Aorta (tissue), 5 donors: ENCODE results near the gene RPS10. TPM values are rescaled to one million over a fixed set of nuclear protein-coding genes. Genes with fewer than 3 reads are reported as not detected.
A peak's percentile ranks its signal among the peaks of the same experiment; 100 is the strongest.
"Not testable (repeated sequence)": the region's sequence is repeated elsewhere in the genome, so short reads cannot be mapped to it uniquely, and the experiment has no call there.

Source experiments
- ATAC-seq: fragments of 200-7000 bp; cut with Tn5 transposase; one replicate; pipeline ENCODE4 v1.9.1; 2022; ENCODE audit warnings: moderate library complexity; ENCODE audit not compliant: low FRiP score
- DNase-seq, 2 donors: peaks; one replicate each; pipeline ENCODE4 v3.0.0-alpha.2; 2020
- H3K27ac ChIP-seq, 2 donors: one replicate each; pipeline ENCODE4 v1.5.1; 2013; ENCODE audit warnings: low read length in 2 of 2, mild to moderate bottlenecking in 2 of 2, moderate library complexity in 2 of 2, control low read depth in 1 of 2, inconsistent platforms in 1 of 2, low read depth in 1 of 2
- H3K27me3 ChIP-seq, 2 donors: one replicate each; pipeline ENCODE4 v1.6.1; 2013; ENCODE audit warnings: control low read depth in 1 of 2, low read length in 1 of 2, mild to moderate bottlenecking in 1 of 2, moderate library complexity in 1 of 2; ENCODE audit not compliant: insufficient read depth in 2 of 2, control insufficient read depth in 1 of 2
- H3K36me3 ChIP-seq, 2 donors: one replicate each; pipeline ENCODE4 v1.6.1; 2013; ENCODE audit warnings: control low read depth in 1 of 2, low read length in 1 of 2, mild to moderate bottlenecking in 1 of 2; ENCODE audit not compliant: insufficient read depth in 2 of 2, control insufficient read depth in 1 of 2
- H3K4me1 ChIP-seq, 2 donors: one replicate each; pipeline ENCODE4 v1.6.1; 2013; ENCODE audit warnings: low read length in 2 of 2, control low read depth in 1 of 2, mild to moderate bottlenecking in 1 of 2, moderate library complexity in 1 of 2; ENCODE audit not compliant: insufficient read depth in 2 of 2, control insufficient read depth in 1 of 2
- H3K4me3 ChIP-seq, 2 donors: one replicate each; pipeline ENCODE4 v1.5.1; 2013; ENCODE audit warnings: low read length in 2 of 2, control low read depth in 1 of 2, mild to moderate bottlenecking in 1 of 2
- H3K9me3 ChIP-seq: one replicate; pipeline ENCODE4 v1.6.1; 2013; ENCODE audit warnings: mild to moderate bottlenecking, low read length; ENCODE audit not compliant: control insufficient read depth
- WGBS, 2 donors: extraction: QIAGEN DNeasy Blood & Tissue Kit; methylation state at CpG; one replicate each; pipeline ENCODE4 v1.1.7; 2013; 5-methylcytosine and 5-hydroxymethylcytosine counted together
- intact Hi-C, 2 donors: fragments of 100-400 bp; cut with DNase I; formaldehyde crosslinking; loops; one replicate each; pipeline versions ENCODE4 v1.14.2 to v1.15.0; 2022
- polyA plus RNA-seq, 2 donors: library from polyadenylated mRNA; stranded (reverse); fragments of 200-250 nt; gene quantifications; one replicate each; pipeline ENCODE4 v1.2.3, GENCODE V29; 2013
- total RNA-seq, 2 donors: library from RNA; stranded (reverse); fragmentation: NEBNext Ultra II Directional; extraction: Animal tissue kit (Norgen Biotek cat#: 25700); gene quantifications; one replicate each; pipeline ENCODE4 v1.2.1, GENCODE V29; 2021
- donor health status: healthy with polysubstance abuse.
- donor health status: Bipolar disorder and iron deficiency.
- donor health status: DM: no; HTN: no; CAD: no.
- donor health status: DM: no; HTN: no; CAD: no.
- donor health status: DM: yes; HTN: yes; CAD: no.

The RPS10 gene
- total and polyA plus RNA-seq, 4 donors: 835 to 4,721 (median 1,747) TPM

- no peaks in the 10 kb centered on the region for H3K27me3 ChIP-seq
- 78 to 79% methylated on average over 5 of the region's 5 CpGs for WGBS, 2 donors
- DNase-seq: no peak
- H3K4me3 ChIP-seq: no peak overlapping the region
- no peaks in the 10 kb centered on the region for H3K4me1 ChIP-seq
- H3K9me3 ChIP-seq: no peaks in the 10 kb centered on the region
- H3K27ac ChIP-seq: peak overlapping the region in 1 of 2 donors; percentile 36
- peaks cover 0 to 1% of the 10 kb centered on the region in 2 donors for H3K36me3 ChIP-seq
- intact Hi-C loops: no loop called here
- no peak for ATAC-seq
Measured at GRCh38 chr6:34384321-34385153, 41.3 kb downstream of the RPS10 start.

GRCh38 chr6:34383656-34384320 is 42.1 kb downstream of the RPS10 start:
- DNase-seq (no peak), ATAC-seq (no peak)
- no peak overlapping the region for H3K4me3 ChIP-seq
- 59 to 60% methylated on average over 6 of the region's 6 CpGs for WGBS, 2 donors
- H3K9me3 ChIP-seq: no peaks in the 10 kb centered on the region
- no peaks in the 10 kb centered on the region for H3K27me3 ChIP-seq
- peak overlapping the region; percentile 17 to 36 for H3K27ac ChIP-seq
- H3K36me3 ChIP-seq: peaks cover 0 to 1% of the 10 kb centered on the region in 2 donors
- no peaks in the 10 kb centered on the region for H3K4me1 ChIP-seq
- intact Hi-C loops: no loop called here

DNA sequence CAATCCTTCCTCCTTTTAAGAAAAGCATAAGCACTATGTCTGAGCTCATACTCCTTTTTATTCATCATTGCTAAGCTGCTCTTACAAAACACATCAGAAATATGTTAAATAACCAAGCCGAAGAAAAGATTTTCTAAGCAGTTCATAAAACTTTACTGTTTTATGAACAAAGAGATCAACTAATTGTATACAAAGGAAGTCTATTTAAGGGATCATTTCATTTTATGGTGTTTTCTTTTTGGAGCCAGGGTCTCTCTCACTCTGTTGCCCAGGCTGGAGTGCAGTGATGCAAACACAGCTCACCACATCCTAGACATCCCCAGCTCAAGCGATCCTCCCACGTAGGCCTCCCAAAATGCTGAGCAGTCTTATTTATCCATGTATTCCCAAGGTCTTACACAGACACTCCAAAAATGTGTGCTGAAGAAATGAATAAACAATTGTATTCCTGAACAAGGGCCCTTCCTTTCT is 42.7 kb downstream of the RPS10 start:
- Histone ChIP-seq H3K27ac (peak overlapping the region in 1 of 2 donors; percentile 57), H3K9me3 (no peaks in the 10 kb centered on the region), H3K4me3 (no peak overlapping the region), H3K4me1 (peaks cover 0 to 2% of the 10 kb centered on the region in 2 donors), H3K27me3 (no peaks in the 10 kb centered on the region), H3K36me3 (peaks cover 0 to 1% of the 10 kb centered on the region in 2 donors)
- WGBS, 2 donors: 66 to 69% methylated on average over 3 of the region's 3 CpGs
- intact Hi-C loops: no loop called here
- DNase-seq (no peak), ATAC-seq (no peak)

DNA sequence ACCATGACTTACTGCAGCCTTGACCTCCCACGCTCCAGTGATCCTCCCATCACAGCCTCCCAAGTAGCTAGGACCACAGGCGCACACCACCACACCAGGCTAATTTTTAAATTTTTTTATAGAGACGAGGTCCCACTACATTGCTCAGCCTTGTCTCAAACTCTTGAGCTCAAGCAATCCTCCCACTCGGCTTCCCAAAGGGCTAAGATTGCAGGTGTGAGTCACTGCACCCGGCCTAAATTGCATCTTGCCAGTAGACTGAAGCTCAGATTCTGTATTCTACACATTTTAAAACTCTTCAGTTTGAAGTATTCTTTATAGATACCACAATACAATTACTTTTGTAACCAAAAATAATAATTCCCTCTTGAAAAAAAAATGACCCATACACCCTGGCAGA is 44.8 kb downstream of the RPS10 start:
- Histone ChIP-seq H3K27ac (no peak overlapping the region), H3K4me3 (no peak overlapping the region), H3K4me1 (peaks cover 0 to 4% of the 10 kb centered on the region in 2 donors), H3K36me3 (peaks cover 0 to 1% of the 10 kb centered on the region in 2 donors), H3K9me3 (no peaks in the 10 kb centered on the region), H3K27me3 (no peaks in the 10 kb centered on the region)
- 93 to 94% methylated on average over 5 of the region's 5 CpGs for WGBS, 2 donors
- intact Hi-C loops: no loop called here
- ATAC-seq (no peak), DNase-seq (no peak)

DNA sequence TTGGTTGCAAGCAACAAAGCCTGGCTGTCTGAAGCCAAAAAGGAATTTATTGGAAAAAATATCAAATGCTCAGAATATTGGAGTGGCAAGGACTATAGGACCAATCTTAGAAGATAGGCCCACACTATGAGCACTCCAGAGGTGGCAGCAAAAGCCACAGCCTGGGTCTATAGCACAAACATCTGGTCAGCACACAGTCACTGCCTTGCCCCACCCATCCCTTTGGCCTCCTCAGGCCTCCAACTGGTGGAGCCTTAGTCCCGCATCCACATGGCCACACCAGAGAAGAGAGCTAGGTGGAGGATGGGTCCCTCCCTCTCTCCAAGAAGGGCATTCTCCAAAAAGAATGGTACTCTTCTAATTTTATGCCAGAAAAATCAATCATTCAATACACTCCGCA is 47.4 kb downstream of the RPS10 start:
- Histone ChIP-seq H3K9me3 (no peaks in the 10 kb centered on the region), H3K4me3 (no peak overlapping the region), H3K4me1 (peaks cover 0 to 4% of the 10 kb centered on the region in 2 donors), H3K27ac (no peak overlapping the region), H3K36me3 (no peaks in the 10 kb centered on the region), H3K27me3 (no peaks in the 10 kb centered on the region)
- intact Hi-C loops: no loop called here
- no peak for DNase-seq
- no peak for ATAC-seq
- WGBS, 2 donors: 95 to 97% methylated on average over 2 of the region's 2 CpGs

GRCh38 chr6:34377984-34378383 is 47.9 kb downstream of the RPS10 start:
- DNase-seq: no peak
- WGBS, 2 donors: 95 to 98% methylated on average over 5 of the region's 5 CpGs
- H3K36me3 ChIP-seq: no peaks in the 10 kb centered on the region
- no peak overlapping the region for H3K27ac ChIP-seq
- H3K4me1 ChIP-seq: peaks cover 0 to 4% of the 10 kb centered on the region in 2 donors
- no peak for ATAC-seq
- H3K27me3 ChIP-seq: no peaks in the 10 kb centered on the region
- intact Hi-C loops: no loop called here
- H3K9me3 ChIP-seq: no peaks in the 10 kb centered on the region
- H3K4me3 ChIP-seq: no peak overlapping the region

- intact Hi-C loops, H3K27ac ChIP-seq, H3K4me1 ChIP-seq, H3K9me3 ChIP-seq, H3K36me3 ChIP-seq, DNase-seq, H3K27me3 ChIP-seq, H3K4me3 ChIP-seq, ATAC-seq: not testable (repeated sequence)
- 83 to 87% methylated on average over 5 of the region's 5 CpGs for WGBS, 2 donors
Measured at GRCh38 chr6:34377571-34377970, 48.3 kb downstream of the RPS10 start.

- intact Hi-C loops: no loop called here
Measured at GRCh38 chr6:34375833-34376232, 50.0 kb downstream of the RPS10 start.

More at GRCh38 chr6:34375833-34376232, 50.0 kb downstream of the RPS10 start:
- H3K4me1 ChIP-seq: peaks cover 0 to 4% of the 10 kb centered on the region in 2 donors
- no peaks in the 10 kb centered on the region for H3K9me3 ChIP-seq
- H3K27ac ChIP-seq: no peak overlapping the region
- 95% methylated on average over 5 of the region's 5 CpGs for WGBS, 2 donors
- H3K36me3 ChIP-seq: no peaks in the 10 kb centered on the region
- no peaks in the 10 kb centered on the region for H3K27me3 ChIP-seq
- no peak overlapping the region for H3K4me3 ChIP-seq
- ATAC-seq (no peak), DNase-seq (no peak)
